HL-60 (cell line): Measurements from ENCODE around the gene CEP85.
A peak's percentile ranks its signal among the peaks of the same experiment; 100 is the strongest.

Experiments
- DNase-seq, 2 experiments: peaks; one replicate each; pipeline ENCODE4 v3.0.0-alpha.2; 2010 to 2020; ENCODE audit warnings: low read depth in 1 of 2, low spot score in 1 of 2
- H3K27ac ChIP-seq: fragments of 250-450 bp; sonication (Bioruptor Pico); replicated peaks from 2 replicates; pipeline ENCODE4 v1.5.1; 2020; ENCODE audit warnings: mild to moderate bottlenecking, moderate library complexity
- H3K27me3 ChIP-seq: fragments of 250-450 bp; sonication (Bioruptor Pico); 2 replicates; pipeline ENCODE4 v1.5.1; 2021; ENCODE audit warnings: mild to moderate bottlenecking, moderate library complexity; ENCODE audit not compliant: insufficient read depth, poor library complexity, severe bottlenecking
- H3K4me3 ChIP-seq: replicated peaks from 2 replicates; pipeline ENCODE4 v1.5.1; 2011; ENCODE audit warnings: mild to moderate bottlenecking, control low read depth, low read length; ENCODE audit not compliant: insufficient read depth
- GABPA ChIP-seq: IDR thresholded peaks from 2 replicates; pipeline ENCODE4 v1.6.1; 2012; ENCODE audit warnings: low read depth
- POLR2AphosphoS5 ChIP-seq: IDR thresholded peaks from 2 replicates; pipeline ENCODE4 v1.6.1; 2012; ENCODE audit warnings: low read depth
- SPI1 ChIP-seq: IDR thresholded peaks from 2 replicates; pipeline ENCODE4 v1.6.1; 2012; ENCODE audit warnings: low read depth, mild to moderate bottlenecking, borderline replicate concordance
- TF ChIP-seq, protein P1 (sequence below): IDR thresholded peaks from one replicate; pipeline ENCODE4 v1.5.1; 2011; ENCODE audit warnings: low read length, control low read depth, inconsistent platforms; ENCODE audit not compliant: insufficient read depth
- TF ChIP-seq, protein P2 (sequence below): IDR thresholded peaks from 2 replicates; pipeline ENCODE4 v1.6.1; 2012; ENCODE audit warnings: low read depth; ENCODE audit not compliant: insufficient replicate concordance

CEP85 gene

DNA sequence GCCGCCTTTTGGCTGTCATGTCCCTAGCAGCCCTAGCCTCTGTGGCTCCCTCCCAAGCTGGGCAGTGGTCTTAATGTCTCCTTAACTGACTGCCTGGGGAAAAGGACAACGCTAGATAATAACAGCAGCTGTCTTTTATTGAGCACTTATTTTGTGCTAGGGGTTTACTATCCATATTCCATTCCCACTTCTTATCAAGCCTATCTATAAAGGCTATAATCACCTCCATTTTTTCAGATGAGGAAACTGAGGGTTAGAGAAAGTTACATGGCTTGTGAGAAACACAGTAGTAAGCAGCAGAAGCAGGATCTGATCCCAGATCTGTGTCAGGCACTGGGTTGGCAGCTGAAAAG, 52.0 kb downstream of the CEP85 start:
- Histone ChIP-seq H3K27ac (peak overlapping the region; percentile 99), H3K4me3 (no peak overlapping the region), H3K27me3 (no peaks in the 10 kb centered on the region)
- DNase-seq = no peak
- no peak for TF ChIP-seq SPI1
- no peak for TF ChIP-seq GABPA
- TF ChIP-seq, protein P1, sequence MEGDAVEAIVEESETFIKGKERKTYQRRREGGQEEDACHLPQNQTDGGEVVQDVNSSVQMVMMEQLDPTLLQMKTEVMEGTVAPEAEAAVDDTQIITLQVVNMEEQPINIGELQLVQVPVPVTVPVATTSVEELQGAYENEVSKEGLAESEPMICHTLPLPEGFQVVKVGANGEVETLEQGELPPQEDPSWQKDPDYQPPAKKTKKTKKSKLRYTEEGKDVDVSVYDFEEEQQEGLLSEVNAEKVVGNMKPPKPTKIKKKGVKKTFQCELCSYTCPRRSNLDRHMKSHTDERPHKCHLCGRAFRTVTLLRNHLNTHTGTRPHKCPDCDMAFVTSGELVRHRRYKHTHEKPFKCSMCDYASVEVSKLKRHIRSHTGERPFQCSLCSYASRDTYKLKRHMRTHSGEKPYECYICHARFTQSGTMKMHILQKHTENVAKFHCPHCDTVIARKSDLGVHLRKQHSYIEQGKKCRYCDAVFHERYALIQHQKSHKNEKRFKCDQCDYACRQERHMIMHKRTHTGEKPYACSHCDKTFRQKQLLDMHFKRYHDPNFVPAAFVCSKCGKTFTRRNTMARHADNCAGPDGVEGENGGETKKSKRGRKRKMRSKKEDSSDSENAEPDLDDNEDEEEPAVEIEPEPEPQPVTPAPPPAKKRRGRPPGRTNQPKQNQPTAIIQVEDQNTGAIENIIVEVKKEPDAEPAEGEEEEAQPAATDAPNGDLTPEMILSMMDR = no peak
- no peak for TF ChIP-seq POLR2AphosphoS5
- TF ChIP-seq, protein P2, sequence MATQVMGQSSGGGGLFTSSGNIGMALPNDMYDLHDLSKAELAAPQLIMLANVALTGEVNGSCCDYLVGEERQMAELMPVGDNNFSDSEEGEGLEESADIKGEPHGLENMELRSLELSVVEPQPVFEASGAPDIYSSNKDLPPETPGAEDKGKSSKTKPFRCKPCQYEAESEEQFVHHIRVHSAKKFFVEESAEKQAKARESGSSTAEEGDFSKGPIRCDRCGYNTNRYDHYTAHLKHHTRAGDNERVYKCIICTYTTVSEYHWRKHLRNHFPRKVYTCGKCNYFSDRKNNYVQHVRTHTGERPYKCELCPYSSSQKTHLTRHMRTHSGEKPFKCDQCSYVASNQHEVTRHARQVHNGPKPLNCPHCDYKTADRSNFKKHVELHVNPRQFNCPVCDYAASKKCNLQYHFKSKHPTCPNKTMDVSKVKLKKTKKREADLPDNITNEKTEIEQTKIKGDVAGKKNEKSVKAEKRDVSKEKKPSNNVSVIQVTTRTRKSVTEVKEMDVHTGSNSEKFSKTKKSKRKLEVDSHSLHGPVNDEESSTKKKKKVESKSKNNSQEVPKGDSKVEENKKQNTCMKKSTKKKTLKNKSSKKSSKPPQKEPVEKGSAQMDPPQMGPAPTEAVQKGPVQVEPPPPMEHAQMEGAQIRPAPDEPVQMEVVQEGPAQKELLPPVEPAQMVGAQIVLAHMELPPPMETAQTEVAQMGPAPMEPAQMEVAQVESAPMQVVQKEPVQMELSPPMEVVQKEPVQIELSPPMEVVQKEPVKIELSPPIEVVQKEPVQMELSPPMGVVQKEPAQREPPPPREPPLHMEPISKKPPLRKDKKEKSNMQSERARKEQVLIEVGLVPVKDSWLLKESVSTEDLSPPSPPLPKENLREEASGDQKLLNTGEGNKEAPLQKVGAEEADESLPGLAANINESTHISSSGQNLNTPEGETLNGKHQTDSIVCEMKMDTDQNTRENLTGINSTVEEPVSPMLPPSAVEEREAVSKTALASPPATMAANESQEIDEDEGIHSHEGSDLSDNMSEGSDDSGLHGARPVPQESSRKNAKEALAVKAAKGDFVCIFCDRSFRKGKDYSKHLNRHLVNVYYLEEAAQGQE = no peak

DNA sequence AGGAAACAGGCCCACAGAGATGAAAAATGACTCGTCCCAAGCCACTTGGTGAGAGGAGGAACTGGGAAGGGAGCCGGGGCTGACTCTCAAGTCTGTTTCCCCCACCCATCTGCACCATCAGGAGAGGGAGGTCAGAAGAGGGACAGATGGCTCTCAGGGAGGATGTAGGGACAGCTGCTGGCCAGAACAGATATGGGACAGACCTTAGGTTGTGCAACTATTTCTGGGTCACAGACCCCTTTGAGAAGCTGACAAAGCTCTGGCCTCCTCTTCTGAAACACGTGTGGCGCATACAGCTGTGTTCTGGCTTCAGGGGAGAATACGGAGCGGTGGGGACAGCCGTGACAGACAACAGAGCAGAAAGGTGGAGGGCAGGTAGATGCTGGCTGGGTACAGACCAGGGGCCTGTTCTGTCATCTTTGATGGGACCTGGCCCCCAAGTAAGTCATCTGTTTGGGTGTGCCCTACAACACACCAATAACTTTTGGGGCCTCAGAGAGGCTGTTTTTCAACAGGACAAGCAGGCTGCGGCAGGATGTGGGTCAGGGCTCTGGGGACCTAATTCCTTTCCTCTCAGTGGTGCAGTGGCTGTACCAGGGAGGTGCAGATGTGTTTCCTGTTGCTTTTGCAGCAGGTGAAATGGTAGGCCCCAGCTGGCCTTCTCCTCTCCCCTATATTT, 53.2 kb downstream of the CEP85 start:
- DNase-seq = peak in 1 of 2 experiments; percentile 80
- peak; percentile 76; the same call in 1 of the 2 replicates for TF ChIP-seq POLR2AphosphoS5
- TF ChIP-seq SPI1 = peak; percentile 52; the same call in 1 of the 2 replicates
- TF ChIP-seq, protein P1 = no peak
- TF ChIP-seq GABPA = no peak
- TF ChIP-seq, protein P2 = no peak
- Histone ChIP-seq H3K27ac (peak overlapping the region; percentile 99), H3K27me3 (no peaks in the 10 kb centered on the region), H3K4me3 (no peak overlapping the region)

DNA sequence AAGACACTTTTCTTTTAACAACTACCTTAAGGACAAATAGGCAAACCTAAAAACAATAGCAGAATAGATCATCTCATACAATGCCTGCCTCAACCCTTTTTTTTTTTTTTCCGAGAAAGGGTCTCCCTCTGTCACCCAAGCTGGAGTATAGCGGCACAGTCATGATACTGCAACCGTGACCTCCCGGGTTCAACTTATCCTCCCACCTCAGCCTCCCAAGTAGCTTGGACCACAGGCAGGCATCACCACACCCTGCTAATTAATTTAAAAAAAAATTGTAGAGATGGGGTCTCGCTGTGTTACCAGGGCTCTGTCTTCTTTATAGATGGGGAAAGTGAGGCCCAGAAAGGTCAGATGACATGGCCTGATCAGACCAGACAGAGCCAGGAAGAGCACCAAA, 53.8 kb downstream of the CEP85 start:
- Histone ChIP-seq H3K4me3 (no peak overlapping the region), H3K27ac (peak overlapping the region; percentile 99), H3K27me3 (no peaks in the 10 kb centered on the region)
- DNase-seq = no peak
- TF ChIP-seq GABPA (no peak), SPI1 (no peak), POLR2AphosphoS5 (no peak)
- TF ChIP-seq, protein P2 = no peak
- TF ChIP-seq, protein P1 = no peak
